Upper lobe of right lung (tissue), 1 donor: ENCODE results near the gene HACD2. TPM values are rescaled to one million over a fixed set of nuclear protein-coding genes. Genes with fewer than 3 reads are reported as not detected.

Experiments
- ATAC-seq: fragments of 200-7000 bp; cut with Tn5 transposase; one replicate; pipeline ENCODE4 v1.9.1; 2020; ENCODE audit warnings: mild to moderate bottlenecking, moderate library complexity
- DNase-seq: peaks from one replicate; pipeline ENCODE4 v3.0.0-alpha.2; 2020
- H3K27ac ChIP-seq: fragments of 200-600 bp; one replicate; pipeline ENCODE4 v1.8.0; 2022
- H3K27me3 ChIP-seq: fragments of 200-600 bp; one replicate; pipeline ENCODE4 v1.8.0; 2022; ENCODE audit warnings: mild to moderate bottlenecking
- H3K36me3 ChIP-seq: fragments of 200-600 bp; one replicate; pipeline ENCODE4 v1.8.0; 2022
- H3K4me1 ChIP-seq: fragments of 200-600 bp; one replicate; pipeline ENCODE4 v1.8.0; 2022
- H3K4me3 ChIP-seq: fragments of 200-600 bp; one replicate; pipeline ENCODE4 v1.8.0; 2022; ENCODE audit warnings: mild to moderate bottlenecking
- H3K9me3 ChIP-seq: fragments of 200-600 bp; one replicate; pipeline ENCODE4 v1.8.0; 2022
- CTCF ChIP-seq: fragments of 200-600 bp; IDR thresholded peaks from one replicate; pipeline ENCODE4 v1.8.0; 2022; ENCODE audit warnings: antibody characterized with exemption
- intact Hi-C: fragments of 100-400 bp; cut with DNase I; formaldehyde crosslinking; loops from one replicate; pipeline ENCODE4 v1.11.0; 2022
- total RNA-seq: library from RNA; stranded (reverse); fragmentation: NEBNext Ultra II Directional; extraction: Animal tissue kit (Norgen Biotek cat#: 25700); gene quantifications from one replicate; pipeline ENCODE4 v1.2.1, GENCODE V29; 2021
- donor health status: DM: no; HTN: yes; CAD: no; lungs with severe emphysema.

HACD2 gene
- total RNA-seq, 1 donor from 2014 or later: 47.2 TPM

- DNase-seq (no peak), ATAC-seq (no peak)
- intact Hi-C loops: no loop called here
- no peak for TF ChIP-seq CTCF
- H3K4me3 ChIP-seq: no peak overlapping the region
- no peaks in the 10 kb centered on the region for H3K9me3 ChIP-seq
- H3K4me1 ChIP-seq: peaks cover 24% of the 10 kb centered on the region
- no peaks in the 10 kb centered on the region for H3K27me3 ChIP-seq
- peaks cover 51% of the 10 kb centered on the region for H3K36me3 ChIP-seq
- H3K27ac ChIP-seq: no peak overlapping the region
These were observed 37.9 kb upstream of the HACD2 start for GRCh38 chr3:123622766-123623165.

- Histone ChIP-seq H3K27me3 (no peaks in the 10 kb centered on the region), H3K4me3 (no peak overlapping the region), H3K36me3 (peaks cover 47% of the 10 kb centered on the region), H3K4me1 (peaks cover 24% of the 10 kb centered on the region), H3K27ac (no peak overlapping the region), H3K9me3 (no peaks in the 10 kb centered on the region)
- ATAC-seq: no peak
- TF ChIP-seq CTCF: no peak
- no peak for DNase-seq
- intact Hi-C loops: no loop called here
These were observed 37.0 kb upstream of the HACD2 start for GRCh38 chr3:123621850-123622189.

- H3K4me3 ChIP-seq: no peak overlapping the region
- TF ChIP-seq CTCF: no peak
- H3K27me3 ChIP-seq: no peaks in the 10 kb centered on the region
- H3K9me3 ChIP-seq: no peaks in the 10 kb centered on the region
- no peak overlapping the region for H3K27ac ChIP-seq
- intact Hi-C loops: no loop called here
- peaks cover 24% of the 10 kb centered on the region for H3K4me1 ChIP-seq
- no peak for DNase-seq
- peaks cover 46% of the 10 kb centered on the region for H3K36me3 ChIP-seq
- ATAC-seq: no peak
These were observed 36.5 kb upstream of the HACD2 start for GRCh38 chr3:123621186-123621849.

- Histone ChIP-seq H3K27ac (no peak overlapping the region), H3K4me3 (peak overlapping the region; percentile 4), H3K27me3 (no peaks in the 10 kb centered on the region), H3K36me3 (peaks cover 41% of the 10 kb centered on the region), H3K9me3 (no peaks in the 10 kb centered on the region), H3K4me1 (peaks cover 24% of the 10 kb centered on the region)
- intact Hi-C loops: no loop called here
- ATAC-seq (peak; percentile 32), DNase-seq (no peak)
- no peak for TF ChIP-seq CTCF
These were observed 35.5 kb upstream of the HACD2 start for GRCh38 chr3:123620343-123620742.

- H3K4me3 ChIP-seq: peak overlapping the region; percentile 8
These were observed 34.1 kb upstream of the HACD2 start for GRCh38 chr3:123618768-123619484.

More at GRCh38 chr3:123618768-123619484, 34.1 kb upstream of the HACD2 start:
- H3K36me3 ChIP-seq: peaks cover 40% of the 10 kb centered on the region
- no peaks in the 10 kb centered on the region for H3K27me3 ChIP-seq
- H3K27ac ChIP-seq: peak overlapping the region; percentile 21
- no peak for DNase-seq
- TF ChIP-seq CTCF: no peak
- H3K4me1 ChIP-seq: peaks cover 24% of the 10 kb centered on the region
- intact Hi-C loops: no loop called here
- ATAC-seq: peak; percentile 77
- H3K9me3 ChIP-seq: no peaks in the 10 kb centered on the region
